GM18909 (cell line): ENCODE measurements around the gene UBAP2.

ENCODE experiments used
- ATAC-seq: cut with Tn5 transposase; IDR thresholded peaks from one replicate; pipeline ENCODE4 v1.9.1; 2021; ENCODE audit warnings: mild to moderate bottlenecking; ENCODE audit not compliant: unreplicated experiment, poor library complexity

Gene UBAP2

DNA sequence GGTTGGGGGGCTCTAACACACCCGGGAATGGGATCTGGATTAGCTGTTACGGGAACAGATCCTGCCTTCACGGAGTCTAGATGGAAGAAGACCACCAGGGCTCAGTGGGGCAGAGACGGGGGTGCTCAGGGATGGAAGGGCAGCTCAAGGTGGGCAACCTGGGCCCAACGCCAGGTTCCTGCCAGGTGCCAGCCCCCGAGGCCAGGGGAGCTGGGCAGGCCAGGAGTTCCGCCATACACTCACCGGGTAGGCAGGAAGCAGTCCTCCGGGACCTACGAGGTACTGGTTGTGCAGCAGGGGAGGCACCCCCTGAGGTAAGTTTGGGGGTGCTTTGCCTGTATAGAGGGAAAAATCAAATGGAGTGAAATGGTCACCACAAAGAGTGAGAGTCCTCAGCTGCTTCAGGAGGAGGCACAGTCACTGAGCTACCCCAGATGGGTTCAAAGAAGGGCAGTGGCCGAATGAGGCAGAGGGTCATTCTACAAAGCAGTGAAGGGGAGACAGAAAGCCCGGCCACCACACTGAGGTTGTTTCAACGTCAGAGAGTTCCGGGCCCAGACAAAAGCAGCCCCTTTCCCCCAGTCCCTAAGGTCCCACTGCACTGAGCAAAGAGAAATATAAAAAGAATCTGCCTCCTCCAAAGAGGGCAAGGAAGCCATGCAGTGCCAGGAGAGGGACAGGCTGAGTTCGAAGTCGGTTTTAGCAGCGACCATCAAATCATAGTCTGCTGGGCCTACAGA is 121.8 kb downstream of the UBAP2 start:
- no peak for ATAC-seq

DNA sequence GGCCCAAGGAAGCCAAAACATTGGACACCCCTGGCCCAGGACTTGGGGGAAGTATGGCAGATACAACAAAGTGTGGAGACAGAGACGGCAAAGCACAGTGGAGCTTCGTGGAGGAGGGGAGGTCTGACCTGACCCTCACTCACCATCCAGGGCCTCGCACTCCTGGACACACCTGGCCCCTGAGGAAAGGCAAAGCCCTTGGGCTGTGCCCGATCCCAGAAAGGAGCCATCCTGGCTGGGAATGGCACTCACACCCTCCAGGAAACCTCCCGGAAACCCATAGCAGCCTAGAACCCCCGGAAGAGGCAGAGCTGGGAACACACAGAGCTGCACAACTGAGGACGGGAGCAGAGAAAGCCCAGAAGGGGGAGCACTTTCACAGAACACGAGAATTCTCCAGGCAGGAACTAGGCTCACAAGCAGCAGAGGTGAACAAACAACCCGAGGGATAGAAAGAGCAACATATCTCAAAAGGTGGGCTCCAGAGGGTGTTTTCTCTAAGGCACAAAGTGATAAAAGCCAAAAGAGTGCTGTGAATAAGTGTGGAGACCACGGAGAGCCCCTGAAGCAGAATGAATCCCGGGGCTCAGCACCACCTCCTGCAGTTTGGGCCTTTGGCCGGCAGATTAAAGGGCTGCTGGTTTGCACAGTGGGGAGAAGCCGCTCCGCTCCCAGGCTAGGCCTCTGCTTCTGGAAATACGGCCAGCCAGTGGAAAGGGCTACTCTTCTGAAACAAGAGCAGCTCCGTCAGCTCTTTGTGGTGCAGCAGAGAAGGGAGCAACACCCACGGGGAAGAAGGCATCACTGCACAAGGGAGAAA is 123.5 kb downstream of the UBAP2 start:
- no peak for ATAC-seq

DNA sequence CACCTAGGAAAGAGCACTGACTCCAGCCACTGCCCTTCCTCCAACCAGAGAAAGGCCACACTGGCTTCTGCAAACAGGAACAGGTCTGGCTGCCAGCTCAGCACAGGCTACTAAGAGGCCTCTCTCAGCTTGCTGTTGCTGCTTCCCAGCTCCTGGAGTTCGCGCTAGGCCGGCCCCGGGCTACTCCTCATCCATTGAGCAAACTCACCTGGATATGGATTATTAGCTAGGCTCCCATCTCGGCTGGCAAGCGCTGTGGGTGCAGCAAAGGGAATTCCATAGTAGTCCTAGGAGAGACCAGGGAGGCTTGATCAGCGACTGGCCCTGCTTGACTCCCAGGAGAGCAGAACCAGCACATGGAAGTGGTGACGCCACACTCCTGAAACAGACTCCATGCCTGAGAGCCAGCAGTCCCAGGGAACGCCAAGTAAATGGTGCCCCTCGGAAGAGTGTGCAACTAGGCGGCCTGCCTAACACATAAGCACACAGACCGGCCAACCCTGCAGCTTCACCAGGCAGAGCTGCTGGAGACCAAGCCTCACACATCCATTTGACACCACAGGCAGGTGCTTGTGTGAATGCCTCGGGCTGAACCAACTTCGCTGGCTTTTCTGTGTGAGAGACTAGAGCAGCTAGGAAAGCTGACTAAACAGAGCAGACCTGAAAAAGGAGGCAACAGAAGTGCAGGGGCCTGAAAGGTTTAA is 124.5 kb downstream of the UBAP2 start:
- ATAC-seq, result no peak

DNA sequence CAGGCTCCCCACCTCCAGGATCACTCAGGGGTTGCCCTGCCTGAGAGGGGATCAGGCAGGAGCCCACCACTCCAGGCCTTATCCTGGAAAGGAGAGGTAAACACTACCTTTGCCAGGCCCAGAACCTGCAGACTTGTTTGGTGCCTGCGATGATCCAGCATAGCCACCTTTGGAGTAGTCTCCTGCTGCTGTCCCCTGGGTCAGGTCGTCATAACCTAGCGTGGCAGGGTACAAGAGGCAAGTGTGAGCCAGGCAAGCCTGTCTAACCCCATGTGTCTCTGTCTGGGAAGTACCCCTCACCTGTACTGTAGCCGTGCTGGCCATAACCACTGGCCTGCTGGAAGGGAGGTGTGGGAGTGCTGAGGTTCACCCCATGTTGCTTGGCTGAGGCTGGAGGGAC is 125.6 kb downstream of the UBAP2 start:
- no peak for ATAC-seq

DNA sequence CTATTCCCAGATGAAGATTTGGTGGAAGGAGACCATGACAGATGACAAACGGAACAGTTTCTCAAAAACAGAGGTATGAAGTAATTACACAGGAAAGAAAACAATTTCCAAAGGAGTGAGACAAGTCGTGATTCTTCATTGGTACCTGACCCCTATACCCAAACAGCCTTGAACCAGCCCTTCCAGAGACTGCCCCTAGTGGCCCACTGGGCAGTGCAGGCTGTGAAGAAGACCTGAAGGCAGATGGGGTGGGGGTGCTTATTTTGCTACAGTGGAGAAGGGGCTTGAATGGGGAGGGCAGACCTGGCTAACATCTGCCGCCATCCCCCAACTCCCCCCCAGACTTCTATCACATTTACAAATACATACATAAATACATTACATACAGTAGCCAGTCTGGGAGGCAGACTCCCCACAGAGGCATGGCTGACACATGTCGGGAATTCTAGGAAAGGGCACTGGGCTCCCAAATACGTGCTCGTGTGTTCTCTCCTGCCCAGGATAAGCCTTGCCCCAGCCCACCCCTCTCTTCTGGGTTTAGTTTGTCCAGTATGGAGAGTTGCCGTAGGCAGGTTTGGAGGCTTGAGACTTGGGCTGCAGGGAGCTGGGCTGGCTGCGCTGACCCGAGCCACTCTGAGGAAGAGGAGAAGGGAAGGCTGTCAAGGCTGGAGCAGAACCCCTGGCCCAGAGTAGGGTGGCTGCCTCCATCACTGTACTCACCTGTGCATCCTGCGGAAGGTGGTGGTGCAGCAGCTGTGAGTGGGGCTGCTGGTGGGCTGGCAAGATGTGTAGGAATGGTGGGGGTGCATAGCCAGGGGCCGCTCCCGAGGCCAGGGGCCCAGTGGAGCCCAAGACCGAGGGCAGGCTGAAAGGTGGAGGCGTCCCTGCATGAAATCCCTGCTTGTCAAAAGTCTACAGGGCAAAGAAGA is 126.5 kb downstream of the UBAP2 start:
- ATAC-seq, result no peak

DNA sequence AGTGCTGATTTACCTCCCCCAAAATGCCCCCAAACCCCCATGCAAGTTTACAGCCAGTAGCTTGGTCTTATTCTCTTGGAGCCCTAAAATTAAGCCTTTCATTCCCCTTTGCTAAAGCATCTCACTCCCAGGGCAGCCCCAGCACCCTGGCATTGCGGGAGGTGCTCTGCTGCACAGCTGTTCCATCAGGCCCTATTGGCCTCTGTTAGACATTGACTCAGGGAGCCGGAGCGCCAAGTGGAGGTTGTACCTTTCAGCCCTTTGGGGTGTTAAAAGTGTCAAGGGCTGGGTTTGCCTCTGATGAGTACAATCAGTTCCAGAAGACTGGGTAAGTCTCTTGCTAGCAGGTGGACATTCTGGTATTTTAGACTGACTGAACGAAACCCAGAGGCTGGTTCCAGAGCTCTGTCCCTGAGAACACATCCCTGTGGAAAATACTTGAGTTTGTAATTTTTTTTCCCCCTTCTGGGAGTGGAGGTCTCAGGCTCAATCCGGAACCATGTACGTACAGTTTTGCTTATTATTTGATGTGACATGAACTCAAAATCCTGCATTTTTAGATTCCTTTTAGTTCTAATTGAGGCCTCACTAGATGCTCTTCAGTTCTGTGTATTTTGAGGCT is 129.3 kb downstream of the UBAP2 start:
- ATAC-seq, result no peak

DNA sequence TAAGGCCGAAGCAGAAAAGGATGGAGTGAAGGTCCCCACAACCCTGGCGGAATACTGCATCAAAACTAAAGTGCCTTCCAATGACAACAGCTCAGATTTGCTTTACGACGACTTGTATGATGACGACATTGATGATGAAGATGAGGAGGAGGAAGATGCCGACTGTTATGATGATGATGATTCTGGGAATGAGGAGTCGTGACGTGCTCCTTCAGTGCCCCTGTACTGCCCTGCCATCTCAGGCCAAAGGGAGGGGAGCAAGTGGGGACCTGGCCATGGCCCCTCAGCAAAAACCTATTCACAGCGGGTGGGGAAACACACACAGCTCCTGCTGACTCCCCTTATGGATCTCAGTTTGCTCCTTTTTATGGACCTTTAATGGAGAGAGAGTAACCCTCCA is 131.7 kb downstream of the UBAP2 start:
- ATAC-seq, result no peak

DNA sequence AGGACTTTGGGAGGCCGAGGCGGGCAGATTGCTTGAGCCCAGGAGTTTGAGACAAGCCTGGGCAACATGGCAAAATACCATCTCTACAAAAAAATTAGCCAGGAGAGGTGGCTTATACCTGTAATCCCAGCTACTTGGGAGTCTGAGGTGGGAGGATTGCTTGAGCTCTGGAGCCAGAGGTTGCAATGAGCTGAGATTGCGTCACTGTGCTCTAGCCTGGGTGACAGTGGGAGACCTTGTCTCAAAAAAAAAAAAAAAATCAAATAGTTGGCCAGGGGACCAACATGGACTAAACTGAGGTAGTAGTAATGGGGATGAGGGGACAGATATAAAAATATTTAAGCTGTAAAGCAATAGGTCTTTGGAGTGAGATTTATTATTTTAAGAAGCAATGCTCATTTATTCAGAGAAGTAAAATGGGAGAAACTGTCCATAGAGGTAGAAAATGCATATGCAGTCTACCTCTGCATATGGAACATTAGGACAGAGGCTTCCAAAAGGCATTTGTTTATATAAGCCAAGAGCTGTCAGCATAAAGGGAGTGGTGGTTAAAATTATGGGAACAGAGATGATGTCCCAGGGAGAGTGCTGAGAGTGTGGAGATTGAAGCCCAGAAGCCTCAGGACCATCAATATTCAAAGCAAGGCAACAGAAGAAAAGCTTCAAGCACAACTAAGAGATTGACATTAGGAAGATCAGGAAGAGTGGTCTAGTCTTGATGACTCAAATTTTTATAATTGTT is 133.6 kb downstream of the UBAP2 start:
- no peak for ATAC-seq

DNA sequence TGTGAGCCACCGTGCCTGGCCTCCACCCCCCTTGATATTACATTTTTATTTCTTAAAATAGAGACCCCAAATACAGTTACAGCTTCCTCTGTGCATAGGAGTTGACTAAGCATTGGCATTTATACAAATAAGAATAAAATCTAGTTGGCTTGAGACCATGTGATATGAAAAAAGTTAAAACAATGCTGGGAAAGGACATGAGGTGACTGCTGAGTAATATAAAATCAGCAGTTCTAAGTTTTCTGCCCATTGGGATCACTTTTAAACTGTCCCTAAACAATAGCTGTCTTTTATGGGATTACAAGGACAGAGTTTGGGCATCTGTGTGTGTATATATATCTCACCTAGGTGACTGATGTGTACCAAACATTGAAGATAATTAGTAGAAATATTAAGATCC is 135.1 kb downstream of the UBAP2 start:
- ATAC-seq, result no peak

DNA sequence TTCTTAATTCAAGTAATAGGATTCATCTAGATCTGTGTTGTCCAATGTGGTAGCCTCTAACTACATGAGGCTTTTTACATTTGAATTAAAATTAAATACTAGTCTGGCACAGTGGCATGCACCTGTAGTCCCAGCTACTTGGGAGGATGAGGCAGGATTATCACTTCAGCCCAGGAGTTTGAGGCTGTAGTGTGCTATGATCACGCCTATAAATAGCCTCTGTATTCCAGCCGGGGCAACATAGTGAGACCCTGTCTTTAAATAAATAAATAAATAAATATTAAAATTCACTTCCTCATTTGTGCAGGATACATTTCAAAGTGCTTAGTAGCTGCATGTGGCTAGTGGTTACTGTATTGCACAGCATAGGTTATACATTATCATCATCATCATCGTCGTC is 139.9 kb downstream of the UBAP2 start:
- no peak for ATAC-seq

DNA sequence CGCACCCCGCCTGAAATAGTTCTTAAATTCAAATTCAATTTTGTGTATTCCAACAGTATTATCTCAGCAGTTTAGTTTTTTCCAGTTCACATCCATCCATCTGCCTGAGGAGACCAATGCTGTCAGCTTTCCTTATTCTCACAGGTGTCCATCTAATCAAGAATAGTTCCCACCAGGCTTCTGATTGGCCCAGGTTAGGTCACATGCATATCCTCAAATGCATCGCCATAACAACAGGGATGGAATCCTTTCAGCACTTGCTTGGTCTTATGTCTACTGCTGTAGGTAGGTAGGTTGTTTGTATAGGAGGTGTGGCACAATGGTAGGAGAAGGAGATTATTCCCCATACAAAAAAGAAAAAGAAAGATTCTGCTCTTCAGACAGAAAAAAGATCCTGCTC is 140.6 kb downstream of the UBAP2 start:
- ATAC-seq, result no peak

DNA sequence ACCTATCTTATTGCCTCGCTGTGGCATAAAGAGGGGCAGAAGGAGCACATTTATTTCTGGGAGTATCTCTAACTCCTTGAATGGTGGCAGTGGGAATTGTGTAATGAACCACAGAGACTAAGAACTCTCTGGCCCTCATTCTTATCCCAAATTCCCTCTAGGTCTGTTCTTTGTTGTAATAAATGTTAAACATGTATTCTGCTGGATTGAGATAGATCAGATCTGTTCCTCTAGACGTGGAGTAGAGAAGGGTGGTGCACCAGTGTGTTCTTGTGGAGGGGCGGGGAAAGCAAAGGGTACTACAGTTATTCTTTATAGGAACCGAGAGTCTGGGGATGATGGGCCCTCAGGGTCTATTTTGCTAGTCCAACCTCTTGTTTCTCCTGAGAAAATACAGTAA is 141.3 kb downstream of the UBAP2 start:
- ATAC-seq, result no peak

DNA sequence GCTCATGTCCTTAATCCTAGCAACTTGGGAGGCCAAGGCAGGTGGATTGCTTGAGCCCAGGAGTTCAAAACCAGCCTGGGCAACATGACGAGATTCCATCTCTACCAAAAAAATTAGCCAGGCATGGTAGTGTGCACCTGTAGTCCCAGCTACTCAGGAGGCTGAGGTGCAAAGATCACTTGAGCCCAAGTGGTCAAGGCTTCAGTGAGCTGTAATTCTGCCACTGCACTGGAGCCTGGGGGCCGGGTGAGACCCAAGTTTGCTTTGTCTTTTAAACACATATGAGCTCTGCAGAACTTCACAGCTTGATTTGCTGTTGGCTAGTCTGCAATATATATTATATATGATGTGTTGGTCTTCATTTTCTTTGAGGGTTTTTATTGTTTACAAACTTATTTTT is 141.9 kb downstream of the UBAP2 start:
- no peak for ATAC-seq

DNA sequence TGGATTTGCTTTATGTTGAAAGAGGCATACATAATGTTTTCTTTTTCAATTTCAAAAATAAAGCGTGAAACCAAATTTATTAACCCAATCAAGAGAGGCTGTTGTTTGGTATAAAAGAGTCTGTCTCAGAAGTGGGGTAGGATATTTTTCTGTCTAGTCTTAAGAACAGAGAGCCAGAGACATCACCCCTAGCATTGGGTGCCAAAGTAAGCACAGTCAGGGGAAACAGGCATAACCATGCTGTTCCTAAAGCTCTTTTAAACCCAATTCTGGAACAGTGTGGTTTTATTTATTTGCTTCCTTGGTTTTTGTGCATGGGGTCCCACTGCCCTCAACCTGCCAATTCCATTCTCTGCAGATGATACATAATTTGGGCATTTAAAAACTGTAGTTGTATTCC is 143.6 kb downstream of the UBAP2 start:
- ATAC-seq, result no peak

DNA sequence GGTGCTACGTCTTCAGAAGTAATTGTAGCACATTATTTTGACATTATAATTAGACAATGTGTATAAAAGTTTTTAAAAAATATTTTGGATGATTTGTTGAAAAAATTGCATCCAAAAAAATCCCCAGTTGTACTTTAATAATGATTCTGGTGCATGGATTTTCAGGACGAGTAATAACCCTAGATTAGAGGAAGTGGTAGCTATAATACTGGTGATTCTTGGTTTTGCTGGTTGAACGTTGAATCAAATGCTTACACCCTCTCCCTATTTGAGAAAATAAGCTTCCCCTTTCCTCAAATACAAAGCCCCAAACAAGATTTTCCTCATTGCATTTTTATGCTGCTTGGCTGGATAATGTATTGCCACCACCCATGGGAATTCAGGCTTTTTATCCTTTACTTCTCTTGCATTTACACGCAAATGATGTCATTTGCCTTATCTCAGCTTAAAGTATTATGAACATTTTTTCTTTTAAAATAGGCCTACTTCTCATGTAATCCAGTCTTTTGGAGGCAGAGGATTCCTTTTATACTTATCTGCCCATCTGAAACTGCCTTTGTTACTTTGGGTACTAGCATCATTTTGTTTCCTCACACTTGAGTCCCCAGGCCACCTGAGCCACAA is 145.4 kb downstream of the UBAP2 start:
- no peak for ATAC-seq

DNA sequence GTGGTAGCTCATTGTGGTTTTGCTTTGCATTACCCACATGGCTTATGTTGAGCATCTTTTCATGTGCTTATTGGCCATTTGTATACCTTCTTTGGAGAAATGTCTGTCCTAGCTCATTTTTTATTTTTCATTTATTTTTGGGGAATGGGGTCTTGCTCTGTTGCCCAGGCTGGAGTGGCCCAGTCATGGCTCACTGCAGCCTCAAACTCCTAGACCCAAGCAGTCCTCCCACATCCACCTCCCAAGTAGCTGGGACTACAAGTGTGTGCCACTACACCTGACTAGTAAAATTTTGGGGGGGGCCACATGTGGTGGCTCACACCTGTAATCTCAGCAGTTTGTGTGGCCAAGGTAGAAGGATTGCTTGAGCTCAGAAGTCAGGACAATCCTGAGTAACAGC is 154.4 kb downstream of the UBAP2 start:
- ATAC-seq, result no peak

DNA sequence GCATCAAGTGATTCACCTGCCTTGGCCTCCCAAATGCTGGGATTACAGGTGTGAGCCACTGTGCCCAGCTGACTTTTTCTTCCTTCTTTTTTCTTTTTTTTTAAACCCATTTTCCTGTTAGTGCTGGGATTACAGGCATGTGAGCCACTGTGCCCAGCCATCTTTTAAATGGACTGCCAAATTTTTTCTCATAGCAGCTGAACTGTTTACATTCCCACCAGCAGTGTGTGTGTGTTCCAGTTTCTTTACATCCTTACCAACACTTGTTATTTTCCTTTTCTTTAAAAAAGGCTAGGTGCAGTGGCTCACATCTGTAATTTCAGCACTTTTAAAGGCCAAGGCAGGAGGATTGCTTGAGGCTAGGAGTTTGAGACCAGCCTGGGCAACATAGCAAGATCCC is 154.8 kb downstream of the UBAP2 start:
- ATAC-seq, result no peak

DNA sequence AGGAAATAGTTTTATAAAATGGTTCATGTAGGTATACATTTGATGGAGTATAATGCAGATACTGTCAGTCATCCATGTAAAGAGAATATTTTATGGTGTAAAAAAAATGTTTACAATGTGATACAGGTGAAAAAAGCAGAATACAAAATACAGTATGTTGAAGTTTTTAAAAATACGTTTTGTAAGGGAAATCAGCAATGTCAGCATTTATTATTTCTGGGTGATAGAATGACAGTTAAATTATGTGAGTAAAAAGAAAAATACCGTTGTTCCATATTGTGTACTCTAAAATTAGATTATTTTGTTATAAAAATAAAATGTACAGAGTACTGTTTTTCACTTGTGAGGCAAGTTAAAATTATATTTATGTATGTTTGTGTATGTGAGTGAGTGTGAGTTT is 162.7 kb downstream of the UBAP2 start:
- no peak for ATAC-seq
